Activated naive CD8-positive, alpha-beta T cell treated with anti-CD3 and anti-CD28 coated beads for 36 hours (primary cell): ENCODE results near the gene PEX7. TPM values are rescaled to one million over a fixed set of nuclear protein-coding genes. Genes with fewer than 3 reads are reported as not detected.
A peak's percentile ranks its signal among the peaks of the same experiment; 100 is the strongest.
"Not testable (repeated sequence)": the region's sequence is repeated elsewhere in the genome, so short reads cannot be mapped to it uniquely, and the experiment has no call there.

Source experiments
- DNase-seq: peaks from one replicate; pipeline ENCODE4 v3.0.0; 2021
- H3K27ac Mint-ChIP-seq: one replicate; pipeline ENCODE4 v1.8.0; 2022; ENCODE audit warnings: mild to moderate bottlenecking, moderate library complexity, mixed read lengths
- H3K27me3 Mint-ChIP-seq: one replicate; pipeline ENCODE4 v1.8.0; 2022; ENCODE audit warnings: mild to moderate bottlenecking, mixed read lengths
- H3K36me3 Mint-ChIP-seq: one replicate; pipeline ENCODE4 v1.8.0; 2021; ENCODE audit warnings: mild to moderate bottlenecking, mixed read lengths
- H3K4me1 Mint-ChIP-seq: one replicate; pipeline ENCODE4 v1.8.0; 2021; ENCODE audit warnings: mixed read lengths
- H3K4me3 Mint-ChIP-seq: one replicate; pipeline ENCODE4 v1.8.0; 2022; ENCODE audit warnings: mild to moderate bottlenecking, moderate library complexity, mixed read lengths
- H3K9me3 Mint-ChIP-seq: one replicate; pipeline ENCODE4 v1.8.0; 2022; ENCODE audit warnings: mixed read lengths
- total RNA-seq, 2 experiments: library from RNA; stranded (reverse); gene quantifications; one replicate each; pipeline ENCODE4 v1.2.3, GENCODE V29; 2021

PEX7 gene
- total RNA-seq, 2 experiments from 2014 or later: 4.7 to 6.1 TPM

DNA sequence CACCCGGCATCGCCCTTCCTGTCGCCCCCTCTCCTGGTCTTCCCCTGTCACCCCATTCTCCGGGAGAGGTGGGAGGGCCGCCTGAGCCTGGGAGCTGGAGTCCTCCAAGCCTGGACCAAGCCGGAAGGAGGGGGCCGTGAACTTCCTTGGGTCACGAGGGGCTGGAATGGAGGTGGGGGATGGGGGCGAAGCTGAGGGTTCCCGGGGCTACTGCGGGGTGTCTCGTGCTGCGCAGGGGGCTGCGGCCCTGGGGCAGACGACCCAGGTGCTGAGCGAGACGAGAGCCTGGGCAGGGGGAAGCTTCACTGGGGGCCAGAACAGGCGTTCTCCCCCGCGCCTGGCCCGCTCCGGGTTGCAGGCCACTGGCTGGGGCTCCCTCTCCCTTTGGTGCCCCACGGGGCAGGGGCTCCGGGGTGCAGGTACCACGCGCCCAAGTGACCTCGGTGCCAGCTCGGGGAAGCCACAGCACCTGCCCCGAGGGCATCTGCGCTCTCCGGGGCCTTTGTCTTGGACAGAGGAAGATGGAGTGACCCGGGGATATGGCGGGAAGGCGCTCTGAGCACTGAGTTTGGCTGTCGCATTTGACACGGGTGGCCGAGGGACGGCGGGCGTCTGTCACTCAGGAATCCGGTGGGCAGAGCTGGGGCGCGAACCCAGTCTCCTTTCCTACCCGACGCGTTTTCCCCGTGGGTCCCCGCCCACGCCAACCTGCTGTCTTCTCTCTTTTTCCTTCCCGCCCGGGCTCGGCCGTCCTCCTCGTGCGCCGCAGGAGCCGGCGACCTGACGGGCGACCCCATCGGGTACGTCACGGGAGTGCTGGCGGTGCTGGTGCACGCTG, 100.9 kb downstream of the PEX7 start:
- Mint-ChIP-seq H3K4me1 (peaks cover 21% of the 10 kb centered on the region), H3K36me3 (no peaks in the 10 kb centered on the region), H3K27ac (no peak overlapping the region), H3K4me3 (peak overlapping the region; percentile 62), H3K9me3 (peaks cover 1% of the 10 kb centered on the region), H3K27me3 (peaks cover 81% of the 10 kb centered on the region)
- peak; percentile 25 for DNase-seq

DNA sequence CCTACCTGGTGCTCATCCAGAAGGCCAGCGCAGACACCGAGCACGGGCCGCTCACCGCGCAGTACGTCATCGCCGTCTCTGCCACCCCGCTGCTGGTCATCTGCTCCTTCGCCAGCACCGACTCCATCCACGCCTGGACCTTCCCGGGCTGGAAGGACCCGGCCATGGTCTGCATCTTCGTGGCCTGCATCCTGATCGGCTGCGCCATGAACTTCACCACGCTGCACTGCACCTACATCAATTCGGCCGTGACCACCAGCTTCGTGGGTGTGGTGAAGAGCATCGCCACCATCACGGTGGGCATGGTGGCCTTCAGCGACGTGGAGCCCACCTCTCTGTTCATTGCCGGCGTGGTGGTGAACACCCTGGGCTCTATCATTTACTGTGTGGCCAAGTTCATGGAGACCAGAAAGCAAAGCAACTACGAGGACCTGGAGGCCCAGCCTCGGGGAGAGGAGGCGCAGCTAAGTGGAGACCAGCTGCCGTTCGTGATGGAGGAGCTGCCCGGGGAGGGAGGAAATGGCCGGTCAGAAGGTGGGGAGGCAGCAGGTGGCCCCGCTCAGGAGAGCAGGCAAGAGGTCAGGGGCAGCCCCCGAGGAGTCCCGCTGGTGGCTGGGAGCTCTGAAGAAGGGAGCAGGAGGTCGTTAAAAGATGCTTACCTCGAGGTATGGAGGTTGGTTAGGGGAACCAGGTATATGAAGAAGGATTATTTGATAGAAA, 101.7 kb downstream of the PEX7 start:
- Mint-ChIP-seq H3K4me1 (peaks cover 21% of the 10 kb centered on the region), H3K4me3 (peak overlapping the region; percentile 62), H3K9me3 (no peaks in the 10 kb centered on the region), H3K27ac (no peak overlapping the region), H3K27me3 (peaks cover 73% of the 10 kb centered on the region), H3K36me3 (no peaks in the 10 kb centered on the region)
- no peak for DNase-seq

DNA sequence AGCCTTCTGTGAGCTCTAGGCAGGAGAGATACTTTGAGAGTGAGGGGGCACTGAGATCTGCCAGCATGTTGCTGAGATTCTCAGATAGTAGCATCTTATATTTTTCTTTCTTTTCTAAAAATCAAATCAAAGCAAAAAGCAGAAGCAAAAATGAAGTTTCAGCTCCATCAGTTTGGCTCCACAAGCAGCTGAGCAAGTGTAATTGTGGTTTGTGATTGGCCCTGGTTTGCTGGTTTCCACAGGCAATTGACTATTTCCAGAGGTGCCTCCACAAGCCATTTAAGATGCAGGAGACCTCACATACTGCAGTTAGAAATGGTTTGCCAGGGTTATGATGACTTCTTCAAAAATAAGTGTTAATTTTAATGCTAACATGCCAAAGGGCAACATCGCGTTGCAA, 104.0 kb downstream of the PEX7 start:
- Mint-ChIP-seq H3K36me3 (no peaks in the 10 kb centered on the region), H3K27me3 (peaks cover 59% of the 10 kb centered on the region), H3K9me3 (no peaks in the 10 kb centered on the region), H3K4me3 (no peak overlapping the region), H3K4me1 (peaks cover 6% of the 10 kb centered on the region), H3K27ac (no peak overlapping the region)
- no peak for DNase-seq

DNA sequence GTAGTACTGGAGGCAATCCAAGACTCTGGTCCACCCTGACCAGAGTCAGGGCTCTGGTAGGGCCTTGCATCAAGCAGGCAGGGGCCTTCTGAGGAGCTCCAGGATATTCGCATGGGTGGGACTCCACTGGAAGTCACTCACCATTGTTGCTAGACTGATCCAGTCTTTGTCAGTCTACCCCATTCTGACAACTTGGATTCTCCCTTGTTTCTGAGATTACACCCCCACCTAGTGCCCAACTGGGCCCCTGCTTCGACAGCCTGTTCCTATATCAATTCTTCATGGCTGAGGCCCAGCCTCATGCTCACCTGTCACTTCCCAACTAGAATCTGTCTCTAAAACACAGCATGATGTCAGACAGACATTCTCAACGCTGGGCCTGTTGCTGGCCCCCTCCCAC, 104.9 kb downstream of the PEX7 start:
- Mint-ChIP-seq H3K4me1 (peaks cover 6% of the 10 kb centered on the region), H3K27ac (no peak overlapping the region), H3K4me3 (no peak overlapping the region), H3K9me3 (no peaks in the 10 kb centered on the region), H3K36me3 (no peaks in the 10 kb centered on the region), H3K27me3 (peaks cover 53% of the 10 kb centered on the region)
- DNase-seq: peak; percentile 11

DNA sequence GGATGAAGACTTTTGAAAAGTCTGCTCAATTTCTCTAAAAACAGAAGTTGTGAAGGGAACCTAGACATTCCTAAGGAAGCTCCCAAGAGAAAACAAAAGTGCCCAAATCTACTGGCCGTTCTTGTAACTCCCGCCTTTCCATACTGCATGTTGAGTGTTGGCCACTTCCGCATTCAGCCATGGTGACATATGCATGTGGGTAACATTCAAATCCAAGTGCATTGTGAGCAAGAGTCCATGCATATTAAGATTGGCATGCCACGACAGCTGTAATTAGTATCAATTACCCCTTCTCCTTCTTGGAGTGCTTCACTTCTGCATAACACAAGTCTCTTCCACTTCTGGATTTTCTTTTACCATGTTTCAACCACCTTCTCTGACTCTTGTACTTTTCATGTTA, 108.1 kb downstream of the PEX7 start:
- Mint-ChIP-seq H3K27ac (no peak overlapping the region), H3K27me3 (peaks cover 39% of the 10 kb centered on the region), H3K9me3 (no peaks in the 10 kb centered on the region), H3K4me3 (no peak overlapping the region), H3K4me1 (no peaks in the 10 kb centered on the region), H3K36me3 (no peaks in the 10 kb centered on the region)
- DNase-seq: no peak

DNA sequence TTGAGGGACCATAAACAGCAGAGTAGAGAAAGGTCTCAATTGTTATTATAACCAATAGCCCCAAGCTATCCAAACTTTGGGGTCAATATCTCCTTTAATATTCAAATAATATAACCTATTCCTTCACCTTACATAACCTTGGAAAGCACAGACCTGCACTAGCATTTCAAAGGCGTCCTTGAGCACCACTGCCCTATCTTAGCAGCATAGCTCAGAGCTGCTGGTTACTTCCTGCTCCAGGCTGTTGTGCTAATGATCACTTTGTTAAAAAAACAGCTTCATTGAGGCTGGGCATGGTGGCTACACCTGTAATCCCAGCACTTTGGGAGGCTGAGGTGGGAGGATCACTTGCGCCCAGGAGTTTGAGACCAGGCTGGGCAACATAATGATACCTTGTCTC, 110.2 kb downstream of the PEX7 start:
- no peak overlapping the region for H3K4me3 Mint-ChIP-seq
- peaks cover 31% of the 10 kb centered on the region for H3K27me3 Mint-ChIP-seq

DNA sequence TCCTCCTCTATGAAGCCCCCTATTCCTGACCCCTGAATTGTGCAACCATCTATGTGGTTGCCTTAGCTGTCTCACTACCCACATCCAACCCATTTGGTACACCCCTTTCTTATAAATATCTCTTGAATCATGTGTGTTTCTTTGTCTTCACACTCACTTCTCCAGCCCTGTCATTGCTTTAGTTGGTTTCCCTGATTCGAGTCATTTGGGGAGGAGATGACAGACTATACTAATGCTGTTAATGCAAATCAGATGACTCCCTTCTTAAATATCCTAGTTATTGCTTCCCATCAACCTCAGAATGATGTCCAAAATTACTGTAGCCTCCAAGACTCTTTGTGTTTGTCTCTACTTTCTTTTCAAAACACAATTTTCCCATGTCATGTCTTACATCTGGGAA, 122.7 kb downstream of the PEX7 start:
- H3K9me3 Mint-ChIP-seq: peaks cover 8% of the 10 kb centered on the region
- no peak overlapping the region for H3K4me3 Mint-ChIP-seq
- H3K4me1 Mint-ChIP-seq: no peaks in the 10 kb centered on the region
- peaks cover 3% of the 10 kb centered on the region for H3K36me3 Mint-ChIP-seq
- DNase-seq: no peak
- H3K27ac Mint-ChIP-seq: no peak overlapping the region
- H3K27me3 Mint-ChIP-seq: peaks cover 4% of the 10 kb centered on the region

More for the DNA sequence above, 110.2 kb downstream of the PEX7 start:
- DNase-seq: no peak
- no peak overlapping the region for H3K27ac Mint-ChIP-seq
- H3K9me3 Mint-ChIP-seq: no peaks in the 10 kb centered on the region
- H3K4me1 Mint-ChIP-seq: no peaks in the 10 kb centered on the region
- no peaks in the 10 kb centered on the region for H3K36me3 Mint-ChIP-seq

DNA sequence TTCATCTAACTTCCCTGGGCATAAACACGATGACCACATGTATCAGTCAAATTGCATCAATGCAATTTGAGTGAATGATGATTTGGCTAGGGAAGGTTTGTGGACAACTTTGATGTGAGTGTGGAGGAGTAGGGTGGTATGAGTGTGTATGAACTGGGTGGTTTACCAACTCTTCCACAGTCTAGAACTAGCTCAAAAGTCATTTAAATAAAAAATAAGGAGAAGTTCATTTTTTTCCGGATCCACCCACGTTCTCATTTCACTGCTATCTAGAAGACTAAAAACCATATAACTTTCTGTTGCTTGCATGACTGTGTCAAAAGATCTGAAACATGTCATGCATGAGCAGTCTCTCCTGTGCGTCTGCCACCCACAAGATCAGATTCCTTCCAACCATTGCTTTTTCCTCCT, 123.3 kb downstream of the PEX7 start:
- Mint-ChIP-seq H3K27ac (no peak overlapping the region), H3K4me3 (no peak overlapping the region), H3K27me3 (peaks cover 4% of the 10 kb centered on the region), H3K9me3 (peaks cover 8% of the 10 kb centered on the region), H3K4me1 (no peaks in the 10 kb centered on the region), H3K36me3 (peaks cover 3% of the 10 kb centered on the region)
- no peak for DNase-seq

DNA sequence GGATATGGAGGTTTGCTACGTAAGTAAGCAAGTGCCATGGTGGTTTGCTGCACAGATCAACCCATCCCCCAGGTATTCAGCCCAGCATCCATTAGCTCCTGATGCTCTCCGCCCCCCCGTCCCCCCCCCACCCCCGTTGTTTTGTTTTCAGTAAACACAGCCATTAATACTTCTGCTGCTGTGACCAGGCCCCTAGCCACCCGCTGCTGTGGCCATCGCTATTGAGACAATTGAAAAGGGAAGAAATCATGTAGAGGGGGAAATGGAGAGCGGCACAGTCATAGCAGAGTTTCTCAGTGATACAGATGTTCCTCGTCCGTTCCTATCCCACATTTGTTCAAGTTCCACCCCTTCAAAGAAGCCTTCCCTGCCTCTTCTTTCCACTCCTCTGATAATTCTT, 124.6 kb downstream of the PEX7 start:
- Mint-ChIP-seq H3K4me3 (no peak overlapping the region), H3K27me3 (peaks cover 4% of the 10 kb centered on the region), H3K9me3 (peaks cover 4% of the 10 kb centered on the region), H3K36me3 (peaks cover 1% of the 10 kb centered on the region), H3K27ac (no peak overlapping the region), H3K4me1 (no peaks in the 10 kb centered on the region)
- DNase-seq: no peak

DNA sequence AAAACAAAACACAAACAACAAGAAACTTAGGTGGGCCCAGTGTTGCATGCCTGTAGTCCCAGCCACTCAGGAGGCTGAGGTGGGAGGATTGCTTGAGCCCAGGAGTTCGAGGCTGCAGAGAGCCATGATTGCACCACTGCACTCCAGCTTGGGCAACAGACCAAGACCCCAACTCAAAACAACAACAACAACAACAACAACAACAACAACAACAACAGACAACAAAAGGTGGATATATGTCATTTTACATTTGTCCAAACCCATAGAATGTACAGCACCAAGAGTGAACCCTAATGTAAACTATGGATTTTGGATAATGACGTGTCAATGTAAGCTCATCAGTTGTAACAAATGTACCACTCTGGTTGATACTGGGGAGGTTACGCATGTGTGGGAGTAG, 127.6 kb downstream of the PEX7 start:
- not testable (repeated sequence) for H3K4me3 Mint-ChIP-seq, H3K9me3 Mint-ChIP-seq, H3K36me3 Mint-ChIP-seq, H3K4me1 Mint-ChIP-seq, DNase-seq, H3K27me3 Mint-ChIP-seq, H3K27ac Mint-ChIP-seq

DNA sequence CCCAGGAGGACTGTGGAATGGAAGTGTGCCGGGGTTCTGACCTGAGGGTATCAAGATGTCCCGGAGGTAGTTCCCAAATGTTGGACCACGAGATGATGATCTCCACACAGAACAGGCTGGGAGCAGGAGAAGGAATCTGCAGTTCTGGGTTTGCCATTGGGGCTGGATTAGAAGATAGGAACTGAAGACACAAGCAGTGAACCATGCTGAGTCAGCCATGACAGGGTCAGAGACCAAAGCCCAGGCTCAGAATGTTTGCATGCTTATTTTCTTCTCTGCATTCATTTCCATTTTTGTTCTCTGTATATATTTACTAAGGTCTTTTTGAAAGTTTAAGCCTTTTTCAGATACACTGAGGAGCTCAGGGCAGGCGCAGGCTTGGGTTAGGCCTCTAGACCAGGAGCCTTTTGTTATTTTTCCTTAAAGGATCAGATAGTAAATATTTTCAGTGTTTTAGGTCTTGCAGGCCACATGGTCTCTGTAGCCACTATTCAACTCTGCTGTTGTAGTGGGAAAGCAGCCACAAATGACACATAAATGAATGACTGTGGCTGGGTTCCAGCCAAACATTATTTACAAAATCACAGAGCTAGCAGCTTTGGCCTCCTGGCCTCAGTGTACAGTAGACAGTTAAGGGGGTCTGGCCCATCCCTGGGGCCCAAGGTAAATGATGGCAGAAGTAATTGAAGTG, 128.2 kb downstream of the PEX7 start:
- DNase-seq: no peak
- H3K27me3 Mint-ChIP-seq: peaks cover 4% of the 10 kb centered on the region
- peaks cover 1% of the 10 kb centered on the region for H3K36me3 Mint-ChIP-seq
- no peak overlapping the region for H3K4me3 Mint-ChIP-seq
- H3K27ac Mint-ChIP-seq: no peak overlapping the region
- H3K4me1 Mint-ChIP-seq: no peaks in the 10 kb centered on the region
- H3K9me3 Mint-ChIP-seq: peaks cover 4% of the 10 kb centered on the region

DNA sequence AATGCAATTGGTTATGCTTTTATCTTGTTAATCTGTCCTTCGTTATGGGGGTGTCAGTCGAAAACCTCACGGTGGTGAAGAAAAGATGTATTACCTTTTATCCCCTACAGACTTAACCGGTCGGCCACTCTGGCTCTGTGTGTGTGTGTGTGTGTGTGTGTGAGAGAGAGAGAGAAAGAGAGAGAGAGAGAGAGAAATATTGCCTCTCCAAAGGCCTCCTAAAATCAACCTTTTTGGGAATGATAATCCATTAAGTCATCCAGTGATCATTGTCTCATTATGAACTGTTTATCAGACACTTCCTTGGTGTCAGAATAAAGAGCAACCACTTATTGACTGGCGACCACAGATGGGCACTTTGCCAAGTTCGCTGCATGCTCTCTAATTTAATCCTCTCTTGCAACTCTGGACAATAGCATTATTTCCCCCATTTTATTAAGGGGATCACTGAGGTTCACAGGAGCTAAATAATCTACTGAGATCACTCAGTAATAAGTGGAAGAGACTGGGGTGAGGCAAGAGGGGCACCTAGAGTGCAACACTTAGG, 130.4 kb downstream of the PEX7 start:
- Mint-ChIP-seq H3K27me3 (peaks cover 6% of the 10 kb centered on the region), H3K9me3 (peaks cover 4% of the 10 kb centered on the region), H3K4me1 (peaks cover 4% of the 10 kb centered on the region), H3K4me3 (no peak overlapping the region), H3K36me3 (peaks cover 1% of the 10 kb centered on the region), H3K27ac (no peak overlapping the region)
- DNase-seq: no peak

DNA sequence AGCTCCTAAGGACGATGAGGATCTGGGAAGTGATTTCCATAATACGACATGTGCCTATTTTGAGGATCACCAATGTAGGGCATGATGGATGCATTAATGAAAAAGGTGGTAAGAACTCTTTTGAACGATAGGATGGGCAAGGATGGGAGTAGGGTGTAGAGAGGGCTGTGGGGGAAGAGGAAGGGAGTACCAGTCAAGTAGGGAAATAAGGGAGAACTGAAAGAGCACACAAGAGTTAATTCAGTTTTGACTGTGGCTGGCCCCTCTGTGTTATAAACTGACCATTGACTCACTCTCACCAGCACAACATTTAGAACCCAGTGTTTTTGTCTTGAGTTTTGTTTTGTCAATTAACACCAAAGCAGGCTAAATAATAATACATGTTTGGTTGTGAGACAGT, 132.7 kb downstream of the PEX7 start:
- H3K9me3 Mint-ChIP-seq: no peaks in the 10 kb centered on the region
- peaks cover 4% of the 10 kb centered on the region for H3K4me1 Mint-ChIP-seq
- H3K27me3 Mint-ChIP-seq: peaks cover 7% of the 10 kb centered on the region
- H3K27ac Mint-ChIP-seq: no peak overlapping the region
- H3K36me3 Mint-ChIP-seq: no peaks in the 10 kb centered on the region
- no peak for DNase-seq
- H3K4me3 Mint-ChIP-seq: no peak overlapping the region

DNA sequence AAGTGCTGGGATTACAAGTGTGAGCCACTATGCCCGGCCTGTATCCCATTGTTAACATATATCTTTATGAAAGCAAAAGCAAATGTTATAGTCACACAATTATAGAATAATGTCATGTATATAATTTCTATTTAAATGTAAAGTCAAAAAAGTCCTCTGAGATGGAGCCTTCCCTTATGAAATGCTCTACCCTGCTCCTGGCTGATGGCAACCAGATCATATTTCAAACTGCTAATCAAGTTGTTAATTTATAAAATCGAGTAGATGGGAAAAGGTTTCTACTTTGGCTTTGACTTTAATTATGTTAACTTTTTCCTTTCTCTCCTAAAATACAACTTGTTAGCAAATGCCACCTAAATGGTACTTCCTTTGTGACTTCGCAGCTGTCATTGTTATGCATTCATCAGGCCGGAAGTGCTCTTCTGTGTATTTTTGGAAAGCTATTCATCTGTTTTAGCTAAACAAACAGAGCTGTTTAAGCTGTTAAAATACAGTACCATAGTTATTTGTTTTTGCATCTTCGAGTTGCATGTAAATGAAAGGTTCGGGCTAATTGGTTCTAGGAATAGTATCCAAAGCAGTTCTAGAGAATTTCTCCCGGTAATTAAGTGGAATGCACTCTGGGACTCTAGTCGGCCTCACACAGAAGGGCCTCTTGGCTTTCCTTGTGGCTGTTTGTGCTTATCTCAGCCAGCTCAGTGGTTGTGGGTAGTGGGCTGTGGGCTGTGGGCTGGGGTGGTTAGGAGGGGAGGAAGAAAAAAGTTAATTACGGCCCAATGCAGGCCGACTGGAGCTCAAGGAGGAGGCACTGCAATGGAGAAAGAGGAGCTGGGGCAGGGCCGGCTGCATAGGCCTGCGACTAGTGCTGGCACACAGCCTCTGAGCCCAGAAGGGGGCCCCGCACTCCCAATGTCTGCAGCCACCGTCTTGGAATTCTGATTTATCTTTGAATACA, 134.5 kb downstream of the PEX7 start:
- peaks cover 4% of the 10 kb centered on the region for H3K4me1 Mint-ChIP-seq
- no peak for DNase-seq
- no peaks in the 10 kb centered on the region for H3K9me3 Mint-ChIP-seq
- H3K36me3 Mint-ChIP-seq: no peaks in the 10 kb centered on the region
- no peak overlapping the region for H3K27ac Mint-ChIP-seq
- peaks cover 10% of the 10 kb centered on the region for H3K27me3 Mint-ChIP-seq
- no peak overlapping the region for H3K4me3 Mint-ChIP-seq
